Vagina (tissue), 2 donors: ENCODE results near the gene RAB19.

ENCODE experiments used
- CTCF ChIP-seq, 3 experiments: fragments of 450-650 bp in 2 of 3; fragments of 200-600 bp in 1 of 3; sonication (generic) in 1 of 3; IDR thresholded peaks; one replicate each; pipeline ENCODE4 v1.5.1; 2017 to 2019; ENCODE audit warnings: antibody characterized with exemption in 3 of 3, mild to moderate bottlenecking in 2 of 3, moderate library complexity in 2 of 3
- POLR2A ChIP-seq, 2 donors: fragments of 450-650 bp; IDR thresholded peaks; one replicate each; pipeline ENCODE4 v1.6.1; 2017; ENCODE audit warnings: antibody characterized with exemption in 2 of 2, mild to moderate bottlenecking in 2 of 2, moderate library complexity in 2 of 2
- POLR2AphosphoS5 ChIP-seq, 2 donors: sonication (generic); formaldehyde crosslinking; IDR thresholded peaks; one replicate each; pipeline ENCODE4 v1.9.0; 2017; ENCODE audit warnings: antibody characterized with exemption in 2 of 2, mild to moderate bottlenecking in 2 of 2, low read depth in 1 of 2; ENCODE audit not compliant: insufficient read depth in 1 of 2

- TF ChIP-seq CTCF (IDR thresholded peaks at IDR 0.05) (no peak), POLR2A (IDR thresholded peaks at IDR 0.05) (no peak), POLR2AphosphoS5 (IDR thresholded peaks at IDR 0.05; ENCODE audit: insufficient read depth in 1 of 2, low read depth in 1 of 2) (no peak)
Observed at GRCh38 chr7:140426130-140426529, 22.3 kb downstream of the RAB19 start.
